ENCODE measurements around the gene BCKDHB.

DNA sequence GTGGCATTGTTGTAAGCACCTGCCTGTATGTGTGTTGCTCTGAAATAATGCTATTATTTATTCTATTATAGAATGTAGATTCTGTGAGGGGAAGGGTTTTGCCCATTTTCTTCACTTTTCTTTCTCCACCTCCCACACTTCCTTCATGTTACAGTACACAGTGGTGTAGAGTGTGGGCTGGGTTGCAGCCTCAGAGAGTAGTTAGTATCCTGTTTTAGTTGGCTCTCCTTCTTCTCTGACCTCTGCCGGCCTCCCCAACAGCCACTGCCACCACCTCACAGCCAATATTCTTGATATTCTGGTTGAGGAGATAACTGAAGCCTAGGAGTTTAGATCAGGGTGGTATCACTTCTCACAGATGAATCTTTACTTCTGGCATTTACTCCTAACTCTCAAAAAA lies 143.4 kb downstream of the BCKDHB start:
- TF ChIP-seq, protein P1, sequence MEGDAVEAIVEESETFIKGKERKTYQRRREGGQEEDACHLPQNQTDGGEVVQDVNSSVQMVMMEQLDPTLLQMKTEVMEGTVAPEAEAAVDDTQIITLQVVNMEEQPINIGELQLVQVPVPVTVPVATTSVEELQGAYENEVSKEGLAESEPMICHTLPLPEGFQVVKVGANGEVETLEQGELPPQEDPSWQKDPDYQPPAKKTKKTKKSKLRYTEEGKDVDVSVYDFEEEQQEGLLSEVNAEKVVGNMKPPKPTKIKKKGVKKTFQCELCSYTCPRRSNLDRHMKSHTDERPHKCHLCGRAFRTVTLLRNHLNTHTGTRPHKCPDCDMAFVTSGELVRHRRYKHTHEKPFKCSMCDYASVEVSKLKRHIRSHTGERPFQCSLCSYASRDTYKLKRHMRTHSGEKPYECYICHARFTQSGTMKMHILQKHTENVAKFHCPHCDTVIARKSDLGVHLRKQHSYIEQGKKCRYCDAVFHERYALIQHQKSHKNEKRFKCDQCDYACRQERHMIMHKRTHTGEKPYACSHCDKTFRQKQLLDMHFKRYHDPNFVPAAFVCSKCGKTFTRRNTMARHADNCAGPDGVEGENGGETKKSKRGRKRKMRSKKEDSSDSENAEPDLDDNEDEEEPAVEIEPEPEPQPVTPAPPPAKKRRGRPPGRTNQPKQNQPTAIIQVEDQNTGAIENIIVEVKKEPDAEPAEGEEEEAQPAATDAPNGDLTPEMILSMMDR (IDR thresholded peaks at IDR 0.05), result no peak
- TF ChIP-seq POLR2A (IDR thresholded peaks at IDR 0.05), result no peak
